Caco-2 (cell line): ENCODE data around the gene JMJD8. TPM values are rescaled to one million over a fixed set of nuclear protein-coding genes. Genes with fewer than 3 reads are reported as not detected.
A peak's percentile ranks its signal among the peaks of the same experiment; 100 is the strongest.

Experiments
- BruUV-seq: library from RNA; stranded (reverse); fragments of 400-500 nt; replicated peaks from 2 replicates; lab custom pipeline; 2021; lab: Mats Ljungman, UMichigan
- CTCF ChIA-PET: fragments of 300-600 bp; sonication (Branson Sonifier 250); formaldehyde crosslinking; loops from one replicate; lab custom pipeline; 2022; ENCODE audit warnings: antibody characterized with exemption; lab: Charles Lee
- POLR2A ChIA-PET: fragments of 300-600 bp; sonication (Branson Sonifier 250); formaldehyde crosslinking; loops from one replicate; lab custom pipeline; 2022; ENCODE audit warnings: antibody characterized with exemption; lab: Charles Lee
- DNase-seq, 2 experiments: peaks; one replicate each; pipeline versions ENCODE4 v3.0.0 to v3.0.0-alpha.2; 2020 to 2022
- H3K27me3 ChIP-seq: replicated peaks from 2 replicates; pipeline ENCODE4 v1.6.0; 2011; ENCODE audit warnings: low read length; ENCODE audit not compliant: control insufficient read depth, insufficient read depth
- H3K36me3 ChIP-seq: 2 replicates; pipeline ENCODE4 v1.5.1; 2011; ENCODE audit warnings: low read length; ENCODE audit not compliant: control insufficient read depth, insufficient read depth
- H3K4me1 ChIP-seq: fragments of 250-450 bp; sonication (Bioruptor Pico); 2 replicates; pipeline ENCODE4 v1.5.1; 2020; ENCODE audit warnings: mild to moderate bottlenecking
- H3K4me3 ChIP-seq: 2 replicates; pipeline ENCODE4 v1.5.1; 2011; ENCODE audit warnings: low read depth, mild to moderate bottlenecking, control low read depth, low read length
- H3K9me3 ChIP-seq: fragments of 250-450 bp; sonication (Bioruptor Pico); 2 replicates; pipeline ENCODE4 v1.5.1; 2020; ENCODE audit warnings: mild to moderate bottlenecking, moderate library complexity
- H3K27ac Mint-ChIP-seq: one replicate; pipeline ENCODE4 v1.8.0; 2022; ENCODE audit warnings: mixed read lengths; ENCODE audit not compliant: unreplicated experiment
- H3K27me3 Mint-ChIP-seq: one replicate; pipeline ENCODE4 v1.8.0; 2022; ENCODE audit warnings: mixed read lengths; ENCODE audit not compliant: insufficient read depth, unreplicated experiment
- H3K36me3 Mint-ChIP-seq: one replicate; pipeline ENCODE4 v1.8.0; 2022; ENCODE audit warnings: mild to moderate bottlenecking, mixed read lengths; ENCODE audit not compliant: insufficient read depth, unreplicated experiment
- H3K4me1 Mint-ChIP-seq: one replicate; pipeline ENCODE4 v1.8.0; 2022; ENCODE audit warnings: low read depth, mixed read lengths; ENCODE audit not compliant: unreplicated experiment
- H3K4me3 Mint-ChIP-seq: one replicate; pipeline ENCODE4 v1.8.0; 2022; ENCODE audit warnings: mild to moderate bottlenecking, moderate library complexity, mixed read lengths; ENCODE audit not compliant: unreplicated experiment
- H3K9me3 Mint-ChIP-seq: one replicate; pipeline ENCODE4 v1.8.0; 2022; ENCODE audit warnings: mixed read lengths; ENCODE audit not compliant: unreplicated experiment
- intact Hi-C: fragments of 100-400 bp; cut with micrococcal nuclease; formaldehyde crosslinking; loops from one replicate; pipeline ENCODE4 v1.10.0; 2022; ENCODE audit not compliant: unreplicated experiment
- total RNA-seq: library from RNA; stranded (reverse); gene quantifications from 2 replicates; pipeline ENCODE4 v1.2.3, GENCODE V29; 2022
- TF ChIP-seq, protein P1 (sequence below), 2 experiments: fragments of 200-600 bp in 1 of 2; IDR thresholded peaks; 1 replicate in 1 of 2; 2 replicates in 1 of 2; pipeline versions ENCODE4 v1.5.1 to v1.8.0; 2011 to 2022; ENCODE audit warnings: antibody characterized with exemption in 1 of 2, control low read depth in 1 of 2, inconsistent platforms in 1 of 2, low read depth in 1 of 2, low read length in 1 of 2, mild to moderate bottlenecking in 1 of 2, moderate library complexity in 1 of 2; ENCODE audit not compliant: insufficient read depth in 1 of 2, severe bottlenecking in 1 of 2, unreplicated experiment in 1 of 2

The JMJD8 gene
- total RNA-seq, 1 experiment from 2014 or later, result 52.4 TPM

DNA sequence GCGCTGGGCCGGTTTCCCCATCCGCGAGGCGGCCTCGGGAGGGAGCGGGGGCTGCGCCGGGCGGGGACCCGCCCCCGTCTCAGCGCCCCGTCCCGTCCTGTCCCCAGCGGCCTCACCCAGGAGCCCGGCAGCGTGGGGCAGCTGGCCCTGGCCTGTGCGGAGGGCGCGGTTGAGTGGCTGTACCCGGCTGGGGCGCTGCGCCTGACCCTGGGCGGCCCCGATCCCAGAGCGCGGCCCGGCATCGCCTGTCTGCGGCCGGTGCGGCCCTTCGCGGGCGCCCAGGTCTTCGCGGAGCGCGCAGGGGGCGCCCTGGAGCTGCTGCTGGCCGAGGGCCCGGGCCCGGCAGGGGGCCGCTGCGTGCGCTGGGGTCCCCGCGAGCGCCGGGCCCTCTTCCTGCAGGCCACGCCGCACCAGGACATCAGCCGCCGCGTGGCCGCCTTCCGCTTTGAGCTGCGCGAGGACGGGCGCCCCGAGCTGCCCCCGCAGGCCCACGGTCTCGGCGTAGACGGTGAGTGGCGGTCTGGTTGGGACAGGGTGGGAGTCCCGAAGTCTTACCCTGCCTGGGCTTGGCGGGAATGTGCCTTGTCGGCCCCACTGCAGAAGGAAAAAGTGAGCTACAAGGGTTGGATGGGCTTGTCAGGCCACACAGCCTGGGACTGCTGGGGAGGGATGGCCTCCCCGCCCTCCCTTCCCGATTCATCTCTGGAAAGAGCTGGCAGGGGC lies 31.5 kb upstream of the JMJD8 start:
- peak in 1 of 2 experiments; percentile 60 for DNase-seq
- ChIA-PET POLR2A (interaction anchor here (1.1 kb wide), 1 partner anchor 13 kb away, joined by 4 read pairs; no protein-coding TSS in a partner anchor), CTCF (interaction anchor here (0.6 to 1.7 kb wide), 5 partner anchors 9 to 73 kb away, joined by 3 to 10 read pairs (median 5); partner anchors contain the start of genes CHTF18, CIAO3 and WDR24)
- H3K27me3 ChIP-seq, result no peaks in the 10 kb centered on the region
- peak overlapping the region; percentile 71 for H3K4me3 ChIP-seq
- H3K27me3 Mint-ChIP-seq, result no peaks in the 10 kb centered on the region
- H3K36me3 ChIP-seq, result no peaks in the 10 kb centered on the region
- H3K4me3 Mint-ChIP-seq, result peak overlapping the region; percentile 66
- no peaks in the 10 kb centered on the region for H3K9me3 Mint-ChIP-seq
- peaks cover 17% of the 10 kb centered on the region for H3K36me3 Mint-ChIP-seq
- TF ChIP-seq, protein P1, sequence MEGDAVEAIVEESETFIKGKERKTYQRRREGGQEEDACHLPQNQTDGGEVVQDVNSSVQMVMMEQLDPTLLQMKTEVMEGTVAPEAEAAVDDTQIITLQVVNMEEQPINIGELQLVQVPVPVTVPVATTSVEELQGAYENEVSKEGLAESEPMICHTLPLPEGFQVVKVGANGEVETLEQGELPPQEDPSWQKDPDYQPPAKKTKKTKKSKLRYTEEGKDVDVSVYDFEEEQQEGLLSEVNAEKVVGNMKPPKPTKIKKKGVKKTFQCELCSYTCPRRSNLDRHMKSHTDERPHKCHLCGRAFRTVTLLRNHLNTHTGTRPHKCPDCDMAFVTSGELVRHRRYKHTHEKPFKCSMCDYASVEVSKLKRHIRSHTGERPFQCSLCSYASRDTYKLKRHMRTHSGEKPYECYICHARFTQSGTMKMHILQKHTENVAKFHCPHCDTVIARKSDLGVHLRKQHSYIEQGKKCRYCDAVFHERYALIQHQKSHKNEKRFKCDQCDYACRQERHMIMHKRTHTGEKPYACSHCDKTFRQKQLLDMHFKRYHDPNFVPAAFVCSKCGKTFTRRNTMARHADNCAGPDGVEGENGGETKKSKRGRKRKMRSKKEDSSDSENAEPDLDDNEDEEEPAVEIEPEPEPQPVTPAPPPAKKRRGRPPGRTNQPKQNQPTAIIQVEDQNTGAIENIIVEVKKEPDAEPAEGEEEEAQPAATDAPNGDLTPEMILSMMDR (IDR thresholded peaks at IDR 0.05; ENCODE audit: insufficient read depth in 1 of 2, low read depth in 1 of 2, low read length in 1 of 2, severe bottlenecking in 1 of 2, unreplicated experiment in 1 of 2), result peak; percentile 10 to 17
- H3K9me3 ChIP-seq, result no peaks in the 10 kb centered on the region
- H3K4me1 Mint-ChIP-seq, result peaks cover 7% of the 10 kb centered on the region
- peaks cover 33% of the 10 kb centered on the region for H3K4me1 ChIP-seq
- no TSS peak for BruUV-seq
- no peak overlapping the region for H3K27ac Mint-ChIP-seq
- intact Hi-C loops, result loop anchor here (10.0 kb wide), 1 partner anchor 69 kb away; the partner anchor contains the start of genes CHTF18 and RPUSD1

DNA sequence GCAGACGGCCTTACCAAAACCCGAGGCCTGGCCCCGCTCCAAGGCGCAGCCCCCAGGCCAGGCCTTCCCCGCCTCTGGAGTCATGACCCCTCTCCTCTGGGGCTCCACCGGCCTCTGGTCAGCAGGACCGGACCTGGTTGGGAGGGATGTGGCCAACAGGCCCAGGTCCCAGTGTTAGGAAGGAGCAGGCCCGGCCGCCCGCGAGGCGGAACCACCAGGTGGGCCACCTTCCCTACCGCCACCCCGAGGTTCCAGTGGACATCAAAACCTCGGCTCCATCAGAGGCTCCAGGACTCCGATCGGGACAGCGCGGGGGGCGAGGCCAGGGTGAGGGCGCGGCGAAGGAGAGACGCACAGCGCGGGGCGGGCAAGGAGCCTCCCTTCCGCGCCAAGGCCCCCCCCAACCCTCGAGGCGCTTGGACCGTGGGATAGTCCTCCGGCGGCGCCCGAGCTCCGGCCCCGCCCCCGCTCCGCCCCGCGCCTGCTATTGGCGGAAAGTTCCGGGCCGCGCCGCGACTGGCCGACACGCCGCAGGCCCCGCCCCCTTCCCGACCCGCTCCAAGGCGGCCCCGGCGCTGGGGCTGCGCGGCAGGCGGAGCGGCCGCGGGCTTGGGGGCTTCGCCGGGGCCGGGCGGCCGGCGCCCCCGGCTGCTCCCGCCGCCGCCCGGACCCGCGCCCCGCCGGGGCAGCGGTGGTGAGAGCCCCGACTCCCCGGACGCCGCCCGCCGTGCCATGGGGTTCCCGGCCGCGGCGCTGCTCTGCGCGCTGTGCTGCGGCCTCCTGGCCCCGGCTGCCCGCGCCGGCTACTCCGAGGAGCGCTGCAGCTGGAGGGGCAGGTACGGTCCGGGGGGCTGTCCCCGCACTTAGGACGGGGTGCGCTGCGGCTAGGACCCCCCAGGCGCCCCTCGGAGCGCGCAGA lies 30.7 kb upstream of the JMJD8 start, which contains the start of gene METRN:
Gene METRN (plus strand): TSS at position 561 of the 919 bp plus-strand sequence. CDS start 172 bp downstream, at position 733.
- no peaks in the 10 kb centered on the region for H3K9me3 ChIP-seq
- BruUV-seq, result no TSS peak
- DNase-seq, result peak; percentile 84 to 94
- Mint-ChIP-seq H3K36me3 (peaks cover 17% of the 10 kb centered on the region), H3K27me3 (no peaks in the 10 kb centered on the region), H3K9me3 (no peaks in the 10 kb centered on the region), H3K27ac (no peak within 1 kb of the TSS), H3K4me3 (peak within 1 kb of the TSS; percentile 66), H3K4me1 (peaks cover 7% of the 10 kb centered on the region)
- H3K4me3 ChIP-seq, result peak within 1 kb of the TSS; percentile 71
- H3K4me1 ChIP-seq, result peaks cover 31% of the 10 kb centered on the region
- CTCF ChIA-PET, result interaction anchor here (1.7 kb wide), 1 partner anchor 13 kb away, joined by 10 read pairs; no protein-coding TSS in a partner anchor
- no peaks in the 10 kb centered on the region for H3K27me3 ChIP-seq
- intact Hi-C loops, result loop anchor here (10.0 kb wide), 1 partner anchor 70 kb away; the partner anchor contains the start of genes CHTF18 and RPUSD1
- H3K36me3 ChIP-seq, result no peaks in the 10 kb centered on the region
- TF ChIP-seq, protein P1 (IDR thresholded peaks at IDR 0.05; ENCODE audit: insufficient read depth in 1 of 2, low read depth in 1 of 2, low read length in 1 of 2, severe bottlenecking in 1 of 2, unreplicated experiment in 1 of 2), result no peak
- POLR2A ChIA-PET, result no interaction called here

- POLR2A ChIA-PET, result no interaction called here
These were observed 29.9 kb upstream of the JMJD8 start for GRCh38 chr16:714079-714478.

More at GRCh38 chr16:714079-714478, 29.9 kb upstream of the JMJD8 start:
- TF ChIP-seq, protein P1 (IDR thresholded peaks at IDR 0.05; ENCODE audit: insufficient read depth in 1 of 2, low read depth in 1 of 2, low read length in 1 of 2, severe bottlenecking in 1 of 2, unreplicated experiment in 1 of 2), result no peak
- intact Hi-C loops, result loop anchor here (10.0 kb wide), 1 partner anchor 71 kb away; the partner anchor contains the start of genes CHTF18 and RPUSD1
- H3K27ac Mint-ChIP-seq, result no peak overlapping the region
- Histone ChIP-seq H3K27me3 (no peaks in the 10 kb centered on the region), H3K9me3 (no peaks in the 10 kb centered on the region), H3K4me3 (no peak overlapping the region), H3K36me3 (no peaks in the 10 kb centered on the region), H3K4me1 (peaks cover 27% of the 10 kb centered on the region)
- DNase-seq, result no peak
- no peak overlapping the region for H3K4me3 Mint-ChIP-seq
- CTCF ChIA-PET, result no interaction called here
- no peaks in the 10 kb centered on the region for H3K27me3 Mint-ChIP-seq
- peaks cover 17% of the 10 kb centered on the region for H3K36me3 Mint-ChIP-seq
- no TSS peak for BruUV-seq
- no peaks in the 10 kb centered on the region for H3K9me3 Mint-ChIP-seq
- H3K4me1 Mint-ChIP-seq, result peaks cover 7% of the 10 kb centered on the region
